Measurements from ENCODE around the gene DLGAP1.

DLGAP1 gene

GRCh38 chr18:3690764-3691066, 764.4 kb downstream of the DLGAP1 start:
- no peak for DNase-seq (ENCODE audit: low read depth)

DNA sequence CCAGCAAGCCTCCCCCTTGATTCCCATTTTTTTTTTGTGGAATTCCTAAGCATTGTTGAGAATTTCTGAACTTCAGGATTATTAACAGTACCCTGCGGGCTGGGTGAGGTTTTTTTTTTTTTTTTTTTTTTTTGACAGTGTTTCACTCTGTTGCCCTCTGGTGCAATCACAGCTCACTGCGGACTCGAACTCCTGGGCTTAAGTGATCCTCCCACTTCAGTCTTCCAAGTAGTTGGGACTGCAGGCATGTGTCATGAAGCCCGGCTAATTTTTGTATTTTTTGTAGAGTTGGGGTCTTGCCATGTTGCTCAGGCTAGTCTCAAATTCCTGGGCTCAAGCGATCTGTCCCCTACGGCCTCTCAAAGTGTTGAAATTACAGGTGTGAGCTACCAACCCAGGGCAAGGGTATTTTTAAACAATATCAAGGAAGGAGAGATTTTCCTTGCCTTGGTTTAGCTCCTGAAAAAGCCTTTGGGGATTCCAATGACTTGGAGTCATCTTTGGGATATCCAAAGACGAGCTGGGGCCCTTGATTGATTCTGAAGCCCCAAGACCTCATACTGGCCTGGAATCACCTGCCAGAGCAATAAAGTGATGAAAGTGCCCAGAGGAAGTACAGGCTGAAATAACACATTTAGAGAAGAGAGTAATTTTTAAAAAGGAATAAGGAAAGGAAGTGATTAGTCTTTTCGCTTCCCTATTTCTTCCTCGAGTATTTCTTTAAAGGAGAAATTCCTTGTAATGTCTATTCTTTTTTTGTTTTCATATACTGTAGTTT, 764.9 kb downstream of the DLGAP1 start:
- no peak for DNase-seq (ENCODE audit: low read depth)

DNA sequence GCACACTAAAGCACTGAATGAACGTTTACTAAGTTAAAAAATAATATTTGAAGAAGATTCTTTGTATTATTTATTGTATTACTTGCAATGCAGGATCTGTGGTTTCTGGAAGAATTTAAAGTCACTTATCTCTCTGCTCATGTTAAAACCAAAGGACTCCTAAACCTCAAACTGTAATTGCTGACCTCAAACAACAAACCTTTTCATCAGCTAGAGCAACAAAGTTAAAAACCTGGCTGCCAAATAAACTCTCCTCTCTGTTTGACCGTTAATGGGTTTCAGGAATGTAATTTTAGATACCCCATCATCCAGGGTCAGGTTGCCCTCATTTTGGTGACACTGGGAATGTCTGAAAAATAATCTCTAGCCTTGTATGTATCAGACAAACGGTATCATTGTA, 766.0 kb downstream of the DLGAP1 start:
- DNase-seq (ENCODE audit: low read depth), result no peak

DNA sequence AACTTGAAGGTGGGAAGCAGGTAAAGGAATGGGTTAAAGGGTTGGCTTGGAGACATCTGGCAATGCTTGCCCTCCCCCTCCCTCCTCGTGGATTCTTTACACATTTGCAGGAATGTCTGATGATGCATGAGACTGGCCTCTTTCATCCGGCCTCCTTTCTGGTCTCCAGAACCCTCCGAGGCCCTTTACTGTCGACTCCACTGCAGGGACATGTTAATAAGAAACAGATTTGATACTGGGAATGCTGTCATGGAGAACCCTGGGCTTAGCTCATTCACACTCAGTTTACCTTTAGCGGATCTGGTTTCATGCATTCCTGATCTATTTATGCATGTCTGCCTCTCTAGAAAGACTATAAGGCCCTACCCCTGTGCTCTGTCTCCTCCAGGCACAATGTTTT, 766.4 kb downstream of the DLGAP1 start:
- no peak for DNase-seq (ENCODE audit: low read depth)

DNA sequence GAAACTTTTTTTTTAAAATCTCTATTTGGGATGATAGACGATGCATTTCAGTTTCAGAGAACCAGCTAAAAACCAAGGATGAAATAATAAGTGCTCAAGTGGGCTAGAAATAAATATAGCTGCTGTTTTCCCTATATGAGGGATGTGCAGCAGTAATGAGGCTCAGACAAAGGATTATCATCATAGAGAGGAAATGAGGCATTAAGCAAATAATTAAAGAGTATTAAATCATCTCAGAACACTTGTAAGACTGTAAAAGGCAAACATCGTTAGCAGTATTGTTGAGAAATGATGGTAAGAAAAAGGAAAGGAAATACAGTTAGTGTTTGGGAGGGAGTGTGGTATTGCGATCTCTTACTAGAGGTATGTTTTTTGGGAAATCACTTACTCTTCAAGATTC, 771.6 kb downstream of the DLGAP1 start:
- no peak for DNase-seq (ENCODE audit: low read depth)

- no peak for DNase-seq (ENCODE audit: low read depth)
These were observed 773.0 kb downstream of the DLGAP1 start for GRCh38 chr18:3682061-3682460.

DNA sequence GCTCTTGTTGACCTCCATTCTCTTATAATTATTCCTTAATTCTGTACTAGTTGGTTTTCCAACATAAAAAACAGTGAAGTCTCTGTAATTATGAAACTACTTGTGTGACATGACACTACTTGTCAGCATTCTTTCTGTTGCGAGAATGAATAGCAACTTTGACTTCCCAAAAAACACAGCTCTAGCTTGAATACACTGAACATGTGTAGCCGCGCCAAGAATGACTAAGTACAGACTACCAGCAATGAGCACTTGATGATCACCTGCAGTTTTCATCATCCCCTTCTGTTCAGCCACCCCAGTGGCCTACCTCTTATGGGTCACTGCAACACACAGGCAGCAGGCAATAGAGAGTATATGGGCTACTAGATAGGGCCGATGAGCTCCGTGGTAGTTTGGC, 775.9 kb downstream of the DLGAP1 start:
- DNase-seq (ENCODE audit: low read depth), result no peak

GRCh38 chr18:3675994-3676393, 779.1 kb downstream of the DLGAP1 start:
- DNase-seq (ENCODE audit: low read depth), result no peak

- DNase-seq (ENCODE audit: low read depth), result no peak
These were observed 779.7 kb downstream of the DLGAP1 start for GRCh38 chr18:3675446-3675845.

GRCh38 chr18:3671176-3671575, 783.9 kb downstream of the DLGAP1 start:
- DNase-seq (ENCODE audit: low read depth), result no peak

DNA sequence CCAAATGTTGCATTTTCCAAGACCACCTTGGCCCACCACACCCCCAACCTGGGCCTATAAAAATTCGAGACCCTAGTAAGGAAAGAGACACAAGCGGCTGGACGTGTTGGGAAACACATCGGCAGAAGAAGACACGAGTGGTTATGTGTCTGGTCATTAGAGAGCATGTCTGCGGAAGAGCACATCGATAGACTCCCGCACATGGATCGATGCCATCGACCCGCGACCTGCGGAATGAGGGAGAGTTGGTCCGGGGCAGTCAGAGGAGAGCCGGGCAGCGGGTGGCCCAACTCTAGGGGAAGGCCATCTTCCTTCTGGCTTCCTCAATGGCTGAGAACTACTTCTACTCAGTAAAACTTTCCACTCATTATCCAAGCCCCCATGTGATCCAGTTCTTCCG, 785.7 kb downstream of the DLGAP1 start:
- DNase-seq (ENCODE audit: low read depth), result no peak

DNA sequence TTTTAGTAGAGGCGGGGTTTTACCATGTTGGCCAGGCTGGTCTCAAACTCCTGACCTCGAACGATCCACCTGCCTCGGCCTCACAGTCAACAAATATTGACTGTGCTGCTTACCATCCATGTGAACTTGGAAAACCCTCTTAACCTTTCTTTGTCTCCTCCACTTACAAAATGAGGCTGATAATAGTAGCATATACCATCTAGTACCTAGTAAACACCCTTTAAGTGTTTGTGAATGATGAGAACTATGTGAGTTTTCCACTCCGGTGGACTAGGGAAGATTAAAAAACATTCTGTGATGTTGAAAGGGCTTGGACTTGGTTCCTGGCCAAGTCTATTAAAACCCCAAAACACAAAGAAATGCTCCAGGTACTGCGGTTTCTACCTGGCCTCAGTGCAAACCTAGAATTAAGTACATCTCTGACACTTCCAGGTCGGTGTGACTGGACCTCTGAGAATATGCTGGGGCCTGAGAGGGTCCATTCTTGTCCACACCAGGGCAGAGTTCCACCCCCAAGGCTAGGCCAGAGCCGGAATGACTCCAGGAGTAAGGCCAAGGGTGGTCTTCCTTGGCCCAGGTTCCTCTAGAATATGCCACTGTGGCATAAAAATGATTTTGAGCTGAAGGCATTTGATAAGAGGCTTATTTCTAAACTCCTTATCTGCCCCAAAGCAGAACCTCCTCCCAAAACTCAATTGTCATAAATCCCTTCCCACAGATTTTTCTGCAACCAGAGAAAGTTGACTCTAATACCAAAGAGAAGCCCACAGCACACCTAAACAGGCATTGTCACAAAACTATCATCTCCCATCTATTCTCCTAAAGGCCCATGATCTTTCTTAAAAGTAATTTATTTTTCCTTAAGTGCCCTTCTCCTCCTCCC, 787.6 kb downstream of the DLGAP1 start:
- no peak for DNase-seq (ENCODE audit: low read depth)

DNA sequence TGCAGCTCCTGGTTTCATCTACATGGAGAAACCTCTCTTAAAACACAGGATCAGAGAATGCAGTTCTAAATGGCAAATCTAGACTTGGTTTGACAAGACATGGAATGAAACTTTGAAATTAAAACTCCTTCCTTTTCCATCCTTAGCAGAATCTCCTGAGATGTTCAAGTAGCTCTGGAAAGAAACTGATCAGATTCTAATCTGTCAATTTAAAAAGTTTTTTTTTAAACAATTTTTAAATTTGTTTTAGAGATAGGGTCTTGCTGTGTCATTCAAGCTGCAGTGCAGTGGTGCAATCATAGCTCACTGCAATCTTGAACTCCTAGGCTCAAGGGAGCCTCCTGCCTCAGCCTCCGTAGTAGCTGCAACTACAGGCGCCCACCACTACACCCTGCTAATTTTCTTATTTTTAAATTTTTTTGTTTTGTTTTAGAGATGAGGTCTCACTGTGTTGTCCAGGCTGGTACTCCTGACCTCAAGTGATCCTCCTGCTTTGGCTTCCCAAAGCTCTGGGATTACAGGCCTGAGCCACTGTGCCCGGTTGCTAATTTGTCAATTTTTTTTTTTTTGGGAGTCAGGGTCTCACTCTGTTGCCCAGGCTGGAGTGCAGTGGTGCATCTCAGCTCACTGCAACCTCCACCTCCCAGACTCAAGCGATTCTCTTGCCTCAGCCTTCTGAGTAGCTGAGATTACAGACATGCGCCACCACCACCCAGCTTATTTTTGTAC, 788.4 kb downstream of the DLGAP1 start:
- DNase-seq (ENCODE audit: low read depth), result no peak

GRCh38 chr18:3665780-3666525, 789.2 kb downstream of the DLGAP1 start:
- peak; percentile 56 for DNase-seq (ENCODE audit: low read depth)

GRCh38 chr18:3665204-3665603, 789.9 kb downstream of the DLGAP1 start:
- no peak for DNase-seq (ENCODE audit: low read depth)

DNA sequence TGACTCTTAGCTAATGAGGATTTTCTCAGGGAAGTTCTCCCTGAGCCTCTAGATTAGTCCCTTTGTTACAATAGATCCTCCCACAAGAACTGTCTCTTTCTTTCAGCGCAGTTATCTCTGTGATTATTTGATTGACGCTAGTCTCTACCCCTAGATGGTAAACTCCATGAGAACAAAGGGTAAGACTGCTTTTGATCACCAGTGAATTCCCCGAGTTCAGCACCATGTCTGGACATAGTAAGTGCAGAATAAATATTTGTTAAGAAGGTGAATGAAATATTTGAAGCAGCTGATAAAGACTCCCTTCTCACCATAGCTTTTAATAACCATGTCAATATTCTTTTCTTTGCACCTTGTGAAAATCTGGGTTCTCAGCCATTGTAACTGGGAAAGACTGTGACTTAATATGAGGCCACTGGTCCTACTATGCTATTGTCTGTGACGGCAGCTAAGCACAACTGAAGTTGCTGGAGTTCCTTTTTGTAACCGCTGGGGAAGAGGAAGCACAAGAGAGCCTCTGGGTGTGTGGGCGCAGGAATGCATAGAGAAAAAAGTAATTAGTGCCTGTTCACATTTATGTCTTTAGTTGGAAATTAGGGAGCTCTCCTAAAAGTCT, 790.4 kb downstream of the DLGAP1 start:
- no peak for DNase-seq (ENCODE audit: low read depth)

GRCh38 chr18:3663870-3664512, 791.1 kb downstream of the DLGAP1 start:
- DNase-seq (ENCODE audit: low read depth), result no peak

DNA sequence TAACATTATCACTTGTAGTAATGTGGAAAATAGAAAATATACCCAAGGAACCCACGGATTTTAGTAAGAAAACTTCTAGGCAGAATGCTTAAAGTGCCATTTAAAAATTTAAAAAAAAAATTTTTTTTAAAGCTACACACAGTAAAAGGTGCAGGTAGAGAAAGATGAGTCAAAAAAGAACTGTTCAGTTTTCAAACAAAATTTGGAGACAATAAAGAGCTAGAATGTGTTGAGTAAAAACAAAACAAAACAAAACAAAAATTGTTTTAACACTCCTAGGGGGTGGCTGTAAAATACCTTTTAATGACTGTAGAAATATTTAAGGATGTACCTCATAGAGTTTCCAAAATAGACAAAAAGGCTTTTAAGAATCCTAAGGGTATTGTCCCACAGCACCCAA, 793.1 kb downstream of the DLGAP1 start:
- DNase-seq (ENCODE audit: low read depth), result no peak

- no peak for DNase-seq (ENCODE audit: low read depth)
These were observed 794.2 kb downstream of the DLGAP1 start for GRCh38 chr18:3660739-3661515.

GRCh38 chr18:3658529-3658928, 796.6 kb downstream of the DLGAP1 start:
- DNase-seq (ENCODE audit: low read depth), result no peak

Data from T follicular helper cell (primary cell).